Neutrophil (primary cell): ENCODE results near the gene TPMT.

Experiments
- H3K27ac ChIP-seq: fragments of 200-600 bp; sonication (generic); 2 replicates; pipeline ENCODE4 v1.5.1; 2016; ENCODE audit warnings: mild to moderate bottlenecking, moderate library complexity
- H3K27me3 ChIP-seq: fragments of 200-600 bp; sonication (generic); 2 replicates; pipeline ENCODE4 v1.6.0; 2016; ENCODE audit warnings: mild to moderate bottlenecking
- H3K36me3 ChIP-seq: fragments of 200-600 bp; sonication (generic); 2 replicates; pipeline ENCODE4 v1.5.1; 2017
- H3K4me1 ChIP-seq, 2 experiments: fragments of 200-600 bp in 1 of 2; sonication (generic) in 1 of 2; 1 replicate in 1 of 2; 2 replicates in 1 of 2; pipeline versions ENCODE4 v1.5.1 to v1.6.1; 2013 to 2016; ENCODE audit warnings: low read depth in 1 of 2, low read length in 1 of 2, mild to moderate bottlenecking in 1 of 2, moderate library complexity in 1 of 2; ENCODE audit not compliant: control insufficient read depth in 1 of 2, insufficient read depth in 1 of 2
- H3K4me3 ChIP-seq, 2 experiments: fragments of 200-600 bp in 1 of 2; sonication (generic) in 1 of 2; 1 replicate in 1 of 2; 2 replicates in 1 of 2; pipeline ENCODE4 v1.5.1; 2013 to 2016; ENCODE audit warnings: low read depth in 1 of 2, low read length in 1 of 2, mild to moderate bottlenecking in 1 of 2, moderate library complexity in 1 of 2
- H3K9me3 ChIP-seq: fragments of 200-600 bp; sonication (generic); 2 replicates; pipeline ENCODE4 v1.5.1; 2016
- CTCF ChIP-seq: fragments of 200-600 bp; sonication (generic); IDR thresholded peaks from 2 replicates; pipeline ENCODE4 v1.5.1; 2016; ENCODE audit warnings: antibody characterized with exemption

The TPMT gene

GRCh38 chr6:18117136-18117535, 37.7 kb downstream of the TPMT start:
- Histone ChIP-seq H3K4me1 (peaks cover 3 to 6% of the 10 kb centered on the region in 2 experiments), H3K4me3 (no peak overlapping the region)

GRCh38 chr6:18115356-18115755, 39.5 kb downstream of the TPMT start:
- no peak overlapping the region for H3K4me3 ChIP-seq
- H3K27me3 ChIP-seq: no peaks in the 10 kb centered on the region
- no peak overlapping the region for H3K27ac ChIP-seq
- no peaks in the 10 kb centered on the region for H3K4me1 ChIP-seq
- H3K36me3 ChIP-seq: no peaks in the 10 kb centered on the region
- TF ChIP-seq CTCF: no peak
- H3K9me3 ChIP-seq: no peaks in the 10 kb centered on the region

More at GRCh38 chr6:18117136-18117535, 37.7 kb downstream of the TPMT start:
- Histone ChIP-seq H3K27ac (no peak overlapping the region), H3K9me3 (no peaks in the 10 kb centered on the region), H3K27me3 (no peaks in the 10 kb centered on the region), H3K36me3 (no peaks in the 10 kb centered on the region)
- TF ChIP-seq CTCF: no peak

- Histone ChIP-seq H3K4me1 (no peaks in the 10 kb centered on the region), H3K9me3 (no peaks in the 10 kb centered on the region), H3K4me3 (no peak overlapping the region), H3K27me3 (no peaks in the 10 kb centered on the region), H3K27ac (no peak overlapping the region), H3K36me3 (no peaks in the 10 kb centered on the region)
- TF ChIP-seq CTCF: no peak
Measured at GRCh38 chr6:18110162-18110561, 44.7 kb downstream of the TPMT start.

GRCh38 chr6:18107061-18107460, 47.8 kb downstream of the TPMT start:
- H3K4me1 ChIP-seq: no peaks in the 10 kb centered on the region
- H3K27me3 ChIP-seq: no peaks in the 10 kb centered on the region
- no peak for TF ChIP-seq CTCF
- no peaks in the 10 kb centered on the region for H3K9me3 ChIP-seq
- H3K27ac ChIP-seq: no peak overlapping the region
- H3K36me3 ChIP-seq: no peaks in the 10 kb centered on the region
- no peak overlapping the region for H3K4me3 ChIP-seq

GRCh38 chr6:18102783-18103509, 51.9 kb downstream of the TPMT start:
- H3K36me3 ChIP-seq: no peaks in the 10 kb centered on the region
- H3K4me3 ChIP-seq: no peak overlapping the region
- H3K27me3 ChIP-seq: no peaks in the 10 kb centered on the region
- no peaks in the 10 kb centered on the region for H3K4me1 ChIP-seq
- no peak overlapping the region for H3K27ac ChIP-seq
- H3K9me3 ChIP-seq: no peaks in the 10 kb centered on the region
- TF ChIP-seq CTCF: no peak
